GM12891 (cell line): Measurements from ENCODE around the gene PELI2.

Experiments
- PAX5 ChIP-seq: IDR thresholded peaks from 2 replicates; pipeline ENCODE4 v1.6.1; 2011; ENCODE audit warnings: low read length, moderate library complexity, mild to moderate bottlenecking; ENCODE audit not compliant: insufficient read depth, severe bottlenecking
- POLR2A ChIP-seq: IDR thresholded peaks from 2 replicates; pipeline ENCODE4 v1.6.1; 2011; ENCODE audit warnings: low read depth, low read length, control low read depth
- POLR2AphosphoS5 ChIP-seq: IDR thresholded peaks from 2 replicates; pipeline ENCODE4 v1.6.1; 2011; ENCODE audit warnings: low read depth, low read length, control low read depth

- TF ChIP-seq POLR2AphosphoS5 (no peak), POLR2A (no peak), PAX5 (no peak)
Observed at GRCh38 chr14:56208520-56208919, 90.3 kb downstream of the PELI2 start.
